Upper lobe of left lung (tissue), 6 donors: Measurements from ENCODE around the gene MOB3B. TPM values are rescaled to one million over a fixed set of nuclear protein-coding genes. Genes with fewer than 3 reads are reported as not detected.

Source experiments
- ATAC-seq, 2 donors: fragments of 200-7000 bp; cut with Tn5 transposase; one replicate each; pipeline ENCODE4 v1.9.1; 2022; ENCODE audit warnings: mild to moderate bottlenecking in 2 of 2, moderate library complexity in 2 of 2; ENCODE audit not compliant: low FRiP score in 2 of 2
- DNase-seq, 2 donors: peaks; one replicate each; pipeline ENCODE4 v3.0.0-alpha.2; 2019 to 2020
- H3K27ac ChIP-seq, 4 donors: fragments of 200-600 bp; sonication (generic); one replicate each; pipeline ENCODE4 v1.5.1; 2016 to 2019
- H3K27me3 ChIP-seq, 4 donors: fragments of 200-600 bp; sonication (generic); one replicate each; pipeline ENCODE4 v1.5.1; 2017 to 2019
- H3K36me3 ChIP-seq, 4 donors: fragments of 200-600 bp; sonication (generic); one replicate each; pipeline ENCODE4 v1.5.1; 2016 to 2019
- H3K4me1 ChIP-seq, 4 donors: fragments of 200-600 bp; sonication (generic); one replicate each; pipeline ENCODE4 v1.5.1; 2018 to 2019
- H3K4me3 ChIP-seq, 4 donors: fragments of 200-600 bp; sonication (generic); one replicate each; pipeline ENCODE4 v1.5.1; 2017 to 2019; ENCODE audit warnings: mild to moderate bottlenecking in 2 of 4, moderate library complexity in 1 of 4
- H3K9me3 ChIP-seq, 4 donors: fragments of 200-600 bp; sonication (generic); one replicate each; pipeline ENCODE4 v1.5.1; 2018 to 2019
- EP300 ChIP-seq, 4 donors: sonication (generic); formaldehyde crosslinking; IDR thresholded peaks; one replicate each; pipeline ENCODE4 v1.5.1; 2017; ENCODE audit warnings: antibody characterized with exemption in 4 of 4, control low read depth in 2 of 4
- POLR2A ChIP-seq, 4 donors: fragments of 450-650 bp; IDR thresholded peaks; one replicate each; pipeline ENCODE4 v1.5.1; 2016 to 2017; ENCODE audit warnings: antibody characterized with exemption in 4 of 4, mild to moderate bottlenecking in 2 of 4
- POLR2AphosphoS5 ChIP-seq, 2 donors: sonication (generic); formaldehyde crosslinking; IDR thresholded peaks; one replicate each; pipeline ENCODE4 v1.5.1; 2017; ENCODE audit warnings: antibody characterized with exemption in 2 of 2
- WGBS, 2 donors: methylation state at CpG; one replicate each; pipeline ENCODE4 v1.1.5; 2017 to 2018; 5-methylcytosine and 5-hydroxymethylcytosine counted together
- total RNA-seq, 6 donors: library from RNA; depleted of rRNA in 4 of 6; stranded (reverse); fragments of >200 nt in 4 of 6; gene quantifications; one replicate each; pipeline versions ENCODE4 v1.1.0 to v1.2.1, GENCODE V29; 2016 to 2021
- TF ChIP-seq, protein P1 (sequence below), 6 experiments: fragments of 450-650 bp in 4 of 6; fragments of 200-600 bp in 2 of 6; sonication (generic) in 2 of 6; IDR thresholded peaks; one replicate each; pipeline ENCODE4 v1.5.1; 2016 to 2019; ENCODE audit warnings: antibody characterized with exemption in 6 of 6
- donor health status: DM: no; HTN: no; CAD: no; lungs with moderate emphysema.
- donor health status: DM: no; HTN: yes; CAD: no; lungs with severe emphysema.

MOB3B gene
- total RNA-seq, 6 donors from 2014 or later, result 4.2 to 20.7 (median 8.3) TPM

DNA sequence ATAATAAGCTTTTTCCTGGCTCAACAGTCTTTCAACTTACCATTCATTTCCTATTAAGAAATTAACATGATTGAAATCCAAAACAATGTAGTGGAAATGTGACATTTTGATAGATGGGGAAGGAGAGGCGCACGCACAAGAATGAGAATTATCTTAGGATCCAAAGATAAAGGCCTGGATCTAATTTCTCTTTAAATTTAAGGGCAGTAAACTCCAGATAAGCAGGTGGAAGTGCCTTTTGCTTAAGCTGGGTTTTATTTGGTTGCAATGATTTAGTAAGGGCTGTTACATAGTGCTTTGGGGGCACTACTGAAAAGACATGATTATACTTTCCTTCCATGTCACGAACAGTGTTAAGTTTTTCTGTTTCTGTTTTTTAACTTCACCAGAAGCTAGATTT, 250.0 kb downstream of the MOB3B start:
- H3K36me3 ChIP-seq, result no peaks in the 10 kb centered on the region
- H3K27ac ChIP-seq, result no peak overlapping the region
- no peaks in the 10 kb centered on the region for H3K9me3 ChIP-seq
- TF ChIP-seq POLR2A (IDR thresholded peaks at IDR 0.05) (no peak), POLR2AphosphoS5 (IDR thresholded peaks at IDR 0.05) (no peak), EP300 (IDR thresholded peaks at IDR 0.05) (no peak)
- TF ChIP-seq, protein P1, sequence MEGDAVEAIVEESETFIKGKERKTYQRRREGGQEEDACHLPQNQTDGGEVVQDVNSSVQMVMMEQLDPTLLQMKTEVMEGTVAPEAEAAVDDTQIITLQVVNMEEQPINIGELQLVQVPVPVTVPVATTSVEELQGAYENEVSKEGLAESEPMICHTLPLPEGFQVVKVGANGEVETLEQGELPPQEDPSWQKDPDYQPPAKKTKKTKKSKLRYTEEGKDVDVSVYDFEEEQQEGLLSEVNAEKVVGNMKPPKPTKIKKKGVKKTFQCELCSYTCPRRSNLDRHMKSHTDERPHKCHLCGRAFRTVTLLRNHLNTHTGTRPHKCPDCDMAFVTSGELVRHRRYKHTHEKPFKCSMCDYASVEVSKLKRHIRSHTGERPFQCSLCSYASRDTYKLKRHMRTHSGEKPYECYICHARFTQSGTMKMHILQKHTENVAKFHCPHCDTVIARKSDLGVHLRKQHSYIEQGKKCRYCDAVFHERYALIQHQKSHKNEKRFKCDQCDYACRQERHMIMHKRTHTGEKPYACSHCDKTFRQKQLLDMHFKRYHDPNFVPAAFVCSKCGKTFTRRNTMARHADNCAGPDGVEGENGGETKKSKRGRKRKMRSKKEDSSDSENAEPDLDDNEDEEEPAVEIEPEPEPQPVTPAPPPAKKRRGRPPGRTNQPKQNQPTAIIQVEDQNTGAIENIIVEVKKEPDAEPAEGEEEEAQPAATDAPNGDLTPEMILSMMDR (IDR thresholded peaks at IDR 0.05), result no peak
- no peak for ATAC-seq
- DNase-seq, result no peak
- WGBS, 2 donors, result 70 to 77% methylated on average over 3 of the region's 3 CpGs
- peaks cover 0 to 12% (median 3%) of the 10 kb centered on the region in 4 donors for H3K4me1 ChIP-seq
- no peak overlapping the region for H3K4me3 ChIP-seq
- no peaks in the 10 kb centered on the region for H3K27me3 ChIP-seq

DNA sequence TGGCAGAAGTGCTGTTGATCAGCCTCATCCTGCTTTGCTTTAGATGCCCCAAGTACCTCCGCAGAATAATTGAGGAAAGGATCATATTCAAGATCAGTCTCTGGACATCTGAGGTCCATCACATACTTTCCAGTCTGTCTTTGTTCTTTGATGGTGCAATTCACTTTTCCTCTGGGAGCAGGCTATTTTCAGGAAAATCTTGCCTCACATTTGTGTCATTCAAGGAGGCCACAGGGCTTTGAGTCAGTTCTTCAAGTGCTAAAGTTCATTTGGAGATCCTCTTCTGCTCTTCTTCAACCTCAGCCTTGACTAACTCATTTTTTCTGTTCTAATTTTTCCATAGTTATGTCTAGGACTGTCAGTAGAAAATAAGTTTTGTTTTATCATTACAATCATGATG, 251.2 kb downstream of the MOB3B start:
- Histone ChIP-seq H3K4me1 (peaks cover 0 to 12% (median 3%) of the 10 kb centered on the region in 4 donors), H3K9me3 (no peaks in the 10 kb centered on the region), H3K27me3 (no peaks in the 10 kb centered on the region), H3K36me3 (no peaks in the 10 kb centered on the region), H3K27ac (no peak overlapping the region), H3K4me3 (no peak overlapping the region)
- 81% methylated on average over 1 of the region's 1 CpG for WGBS, 2 donors
- TF ChIP-seq EP300 (IDR thresholded peaks at IDR 0.05) (no peak), POLR2A (IDR thresholded peaks at IDR 0.05) (no peak), POLR2AphosphoS5 (IDR thresholded peaks at IDR 0.05) (no peak)
- TF ChIP-seq, protein P1 (IDR thresholded peaks at IDR 0.05), result no peak
- no peak for DNase-seq
- ATAC-seq, result no peak

GRCh38 chr9:27276193-27277030, 253.2 kb downstream of the MOB3B start:
- peaks cover 0 to 12% (median 2%) of the 10 kb centered on the region in 4 donors for H3K4me1 ChIP-seq
- H3K4me3 ChIP-seq, result no peak overlapping the region
- no peak overlapping the region for H3K27ac ChIP-seq
- WGBS, 2 donors, result 40 to 46% methylated on average over 12 of the region's 12 CpGs
- TF ChIP-seq EP300 (IDR thresholded peaks at IDR 0.05), result no peak
- TF ChIP-seq, protein P1 (IDR thresholded peaks at IDR 0.05), result peak; percentile 62 to 78 (median 72)
- H3K27me3 ChIP-seq, result no peaks in the 10 kb centered on the region
- DNase-seq (peak in 1 of 2 donors; percentile 13), ATAC-seq (peak in 1 of 2 donors; percentile 79)
- H3K36me3 ChIP-seq, result no peaks in the 10 kb centered on the region
- no peaks in the 10 kb centered on the region for H3K9me3 ChIP-seq

Other genes with a start within 250 kb of the MOB3B start
- under 1 TPM in 2 of 6 donors, not detected in 4; 0.34 to 0.40 TPM for gene EQTN, start 232.7 kb downstream of the MOB3B start, total RNA-seq
- gene IFNK, start 5.5 kb downstream of the MOB3B start, total RNA-seq, result not detected
- 10 to 100 TPM; 16.9 to 57.8 (median 24.9) TPM for gene C9orf72, start 43.7 kb upstream of the MOB3B start, total RNA-seq